Natural killer cell (primary cell): ENCODE results near the gene PTCD3. TPM values are rescaled to one million over a fixed set of nuclear protein-coding genes. Genes with fewer than 3 reads are reported as not detected.

Experiments
- ATAC-seq, 3 donors: fragments of 150-1000 bp in 2 of 3; fragments of 200-7000 bp in 1 of 3; cut with Tn5 transposase; 1 replicate in 1 of 3; 2 replicates in 2 of 3; pipeline ENCODE4 v1.10.0; 2021; ENCODE audit warnings: mild to moderate bottlenecking in 2 of 3, moderate library complexity in 2 of 3
- DNase-seq, 2 donors: peaks; one replicate each; pipeline versions ENCODE4 v3.0.0 to v3.0.0-alpha.2; 2013 to 2021; ENCODE audit warnings: mixed read lengths in 1 of 2
- H3K27ac ChIP-seq: one replicate; pipeline ENCODE4 v1.5.1; 2013; ENCODE audit warnings: mild to moderate bottlenecking, low read length
- H3K27me3 ChIP-seq: one replicate; pipeline ENCODE4 v1.6.1; 2013; ENCODE audit warnings: low read length; ENCODE audit not compliant: control insufficient read depth, insufficient read depth
- H3K36me3 ChIP-seq: one replicate; pipeline ENCODE4 v1.6.1; 2013; ENCODE audit warnings: low read length; ENCODE audit not compliant: control insufficient read depth, insufficient read depth
- H3K4me1 ChIP-seq: one replicate; pipeline ENCODE4 v1.6.1; 2013; ENCODE audit warnings: low read length; ENCODE audit not compliant: control insufficient read depth, insufficient read depth
- H3K4me3 ChIP-seq: one replicate; pipeline ENCODE4 v1.5.1; 2013; ENCODE audit warnings: low read length
- H3K9me3 ChIP-seq: one replicate; pipeline ENCODE4 v1.6.1; 2013; ENCODE audit warnings: low read length; ENCODE audit not compliant: control insufficient read depth, insufficient read depth
- H3K27ac Mint-ChIP-seq, 2 donors: one replicate each; pipeline ENCODE4 v1.8.0; 2022; ENCODE audit warnings: mild to moderate bottlenecking in 2 of 2, mixed read lengths in 2 of 2, moderate library complexity in 1 of 2
- H3K27me3 Mint-ChIP-seq, 2 donors: one replicate each; pipeline ENCODE4 v1.8.0; 2022; ENCODE audit warnings: low read depth in 2 of 2, mixed read lengths in 2 of 2
- H3K36me3 Mint-ChIP-seq: one replicate; pipeline ENCODE4 v1.8.0; 2022; ENCODE audit warnings: mixed read lengths
- H3K4me1 Mint-ChIP-seq, 2 donors: one replicate each; pipeline ENCODE4 v1.8.0; 2022; ENCODE audit warnings: mixed read lengths in 2 of 2
- H3K4me3 Mint-ChIP-seq: one replicate; pipeline ENCODE4 v1.8.0; 2022; ENCODE audit warnings: mild to moderate bottlenecking, moderate library complexity, mixed read lengths
- H3K9me3 Mint-ChIP-seq, 2 donors: one replicate each; pipeline ENCODE4 v1.8.0; 2022; ENCODE audit warnings: mixed read lengths in 2 of 2
- CTCF ChIP-seq: fragments of 200-600 bp; IDR thresholded peaks from one replicate; pipeline ENCODE4 v1.8.0; 2022; ENCODE audit warnings: antibody characterized with exemption
- WGBS: methylation state at CpG from one replicate; pipeline ENCODE4 v1.1.7; 2013; ENCODE audit warnings: missing lambda C conversion rate; ENCODE audit not compliant: insufficient coverage; 5-methylcytosine and 5-hydroxymethylcytosine counted together
- intact Hi-C: fragments of 100-400 bp; cut with micrococcal nuclease; formaldehyde crosslinking; loops from one replicate; pipeline ENCODE4 v1.14.2; 2022
- total RNA-seq, 4 donors: library from RNA; stranded (reverse); fragments of 120-200 nt in 1 of 4; gene quantifications; one replicate each; pipeline versions ENCODE4 v1.2.3 to v1.2.4, GENCODE V29; 2013 to 2022

Gene PTCD3
- total RNA-seq, 3 donors from 2014 or later (not counting 1 experiment from before 2014, with no cell fraction given): 115 to 146 (median 128) TPM

GRCh38 chr2:86157009-86157556 is 51.0 kb downstream of the PTCD3 start:
- H3K27me3 Mint-ChIP-seq: no peaks in the 10 kb centered on the region
- no peak for TF ChIP-seq CTCF
- DNase-seq (no peak), ATAC-seq (no peak)
- H3K27me3 ChIP-seq: no peaks in the 10 kb centered on the region
- peaks cover 56% of the 10 kb centered on the region for H3K36me3 ChIP-seq
- H3K27ac Mint-ChIP-seq: no peak overlapping the region
- H3K4me1 Mint-ChIP-seq: no peaks in the 10 kb centered on the region
- no peaks in the 10 kb centered on the region for H3K36me3 Mint-ChIP-seq
- intact Hi-C loops: no loop called here
- H3K4me3 Mint-ChIP-seq: no peak overlapping the region
- WGBS: 95% methylated on average over 2 of the region's 2 CpGs
- H3K4me3 ChIP-seq: no peak overlapping the region
- no peaks in the 10 kb centered on the region for H3K4me1 ChIP-seq
- no peaks in the 10 kb centered on the region for H3K9me3 ChIP-seq
- no peak overlapping the region for H3K27ac ChIP-seq
- no peaks in the 10 kb centered on the region for H3K9me3 Mint-ChIP-seq

- Mint-ChIP-seq H3K4me1 (no peaks in the 10 kb centered on the region), H3K4me3 (no peak overlapping the region), H3K27ac (no peak overlapping the region), H3K27me3 (no peaks in the 10 kb centered on the region), H3K36me3 (no peaks in the 10 kb centered on the region), H3K9me3 (no peaks in the 10 kb centered on the region)
- no peak overlapping the region for H3K4me3 ChIP-seq
- ATAC-seq (no peak), DNase-seq (no peak)
- H3K27ac ChIP-seq: no peak overlapping the region
- peaks cover 59% of the 10 kb centered on the region for H3K36me3 ChIP-seq
- no peaks in the 10 kb centered on the region for H3K27me3 ChIP-seq
- 98% methylated on average over 4 of the region's 4 CpGs for WGBS
- intact Hi-C loops: no loop called here
- no peaks in the 10 kb centered on the region for H3K4me1 ChIP-seq
- TF ChIP-seq CTCF: no peak
- H3K9me3 ChIP-seq: no peaks in the 10 kb centered on the region
These were observed 52.3 kb downstream of the PTCD3 start for GRCh38 chr2:86158286-86158685.

- no peaks in the 10 kb centered on the region for H3K27me3 ChIP-seq
- intact Hi-C loops: no loop called here
- 94% methylated on average over 6 of the region's 6 CpGs for WGBS
- H3K4me3 ChIP-seq: no peak overlapping the region
- Mint-ChIP-seq H3K4me3 (no peak overlapping the region), H3K4me1 (no peaks in the 10 kb centered on the region), H3K36me3 (no peaks in the 10 kb centered on the region), H3K27me3 (no peaks in the 10 kb centered on the region), H3K27ac (no peak overlapping the region), H3K9me3 (no peaks in the 10 kb centered on the region)
- DNase-seq (no peak), ATAC-seq (no peak)
- H3K36me3 ChIP-seq: peaks cover 66% of the 10 kb centered on the region
- H3K4me1 ChIP-seq: no peaks in the 10 kb centered on the region
- H3K27ac ChIP-seq: no peak overlapping the region
- H3K9me3 ChIP-seq: no peaks in the 10 kb centered on the region
- no peak for TF ChIP-seq CTCF
These were observed 54.3 kb downstream of the PTCD3 start for GRCh38 chr2:86160156-86160952.
